Activated CD8-positive, alpha-beta T cell treated with anti-CD3 and anti-CD28 coated beads for 36 hours (primary cell): ENCODE results near the gene HPCAL1. TPM values are rescaled to one million over a fixed set of nuclear protein-coding genes. Genes with fewer than 3 reads are reported as not detected.

Source experiments
- ATAC-seq: fragments of 200-7000 bp; cut with Tn5 transposase; one replicate; pipeline ENCODE4 v1.10.0; 2021; ENCODE audit warnings: mild to moderate bottlenecking, moderate library complexity
- CTCF ChIA-PET: fragments of 350-600 bp; sonication (Branson Sonifier 250); formaldehyde crosslinking; loops from one replicate; lab custom pipeline; 2021; ENCODE audit warnings: antibody characterized with exemption; lab: Charles Lee
- POLR2A ChIA-PET: fragments of 350-600 bp; sonication (Branson Sonifier 250); formaldehyde crosslinking; loops from one replicate; lab custom pipeline; 2021; ENCODE audit warnings: antibody characterized with exemption; lab: Charles Lee
- DNase-seq: peaks from one replicate; pipeline ENCODE4 v3.0.0-alpha.2; 2020
- H3K27ac Mint-ChIP-seq: one replicate; pipeline ENCODE4 v1.8.0; 2021; ENCODE audit warnings: mild to moderate bottlenecking, mixed read lengths
- H3K27me3 Mint-ChIP-seq: one replicate; pipeline ENCODE4 v1.8.0; 2021; ENCODE audit warnings: mixed read lengths
- H3K36me3 Mint-ChIP-seq: one replicate; pipeline ENCODE4 v1.8.0; 2021; ENCODE audit warnings: low read depth, mixed read lengths
- H3K4me1 Mint-ChIP-seq: one replicate; pipeline ENCODE4 v1.8.0; 2021; ENCODE audit warnings: low read depth, mixed read lengths
- H3K4me3 Mint-ChIP-seq: one replicate; pipeline ENCODE4 v1.8.0; 2021; ENCODE audit warnings: mild to moderate bottlenecking, moderate library complexity, mixed read lengths
- H3K9me3 Mint-ChIP-seq: one replicate; pipeline ENCODE4 v1.8.0; 2021; ENCODE audit warnings: mixed read lengths
- CTCF ChIP-seq: fragments of 200-600 bp; IDR thresholded peaks from one replicate; pipeline ENCODE4 v1.8.0; 2022; ENCODE audit warnings: antibody characterized with exemption, mild to moderate bottlenecking
- intact Hi-C: fragments of 100-400 bp; cut with micrococcal nuclease; formaldehyde crosslinking; loops from one replicate; pipeline ENCODE4 v1.10.0; 2022
- total RNA-seq, 2 experiments: library from RNA; stranded (reverse); gene quantifications; one replicate each; pipeline ENCODE4 v1.2.3, GENCODE V29; 2021

HPCAL1 gene
- total RNA-seq, 2 experiments from 2014 or later, result 166 to 170 TPM

GRCh38 chr2:10415048-10415447, 112.3 kb downstream of the HPCAL1 start:
- Mint-ChIP-seq H3K27me3 (no peaks in the 10 kb centered on the region), H3K4me3 (no peak overlapping the region), H3K27ac (no peak overlapping the region), H3K9me3 (no peaks in the 10 kb centered on the region), H3K36me3 (peaks cover 26% of the 10 kb centered on the region), H3K4me1 (peaks cover 27% of the 10 kb centered on the region)
- ChIA-PET CTCF (interaction anchor here (1.1 kb wide), 1 partner anchor 20 kb away, joined by 3 read pairs; no protein-coding TSS in a partner anchor), POLR2A (no interaction called here)
- DNase-seq (no peak), ATAC-seq (no peak)
- no peak for TF ChIP-seq CTCF
- intact Hi-C loops, result no loop called here

- Mint-ChIP-seq H3K27ac (no peak overlapping the region), H3K4me1 (peaks cover 21% of the 10 kb centered on the region), H3K4me3 (no peak overlapping the region), H3K9me3 (no peaks in the 10 kb centered on the region), H3K27me3 (no peaks in the 10 kb centered on the region), H3K36me3 (peaks cover 25% of the 10 kb centered on the region)
- ChIA-PET CTCF (interaction anchor here (1.1 kb wide), 1 partner anchor 20 kb away, joined by 3 read pairs; no protein-coding TSS in a partner anchor), POLR2A (no interaction called here)
- DNase-seq (no peak), ATAC-seq (no peak)
- intact Hi-C loops, result no loop called here
- TF ChIP-seq CTCF, result no peak
These were observed 112.9 kb downstream of the HPCAL1 start for GRCh38 chr2:10415640-10416039.

GRCh38 chr2:10417551-10418335, 115.0 kb downstream of the HPCAL1 start:
- H3K27ac Mint-ChIP-seq, result no peak overlapping the region
- ATAC-seq (peak; percentile 57), DNase-seq (no peak)
- CTCF ChIA-PET, result interaction anchor here (0.6 to 2.1 kb wide), 4 partner anchors 8 to 17 kb away, joined by 3 to 17 read pairs (median 8); no protein-coding TSS in a partner anchor
- POLR2A ChIA-PET, result interaction anchor here (0.7 kb wide), 1 partner anchor 125 kb away, joined by 3 read pairs; no protein-coding TSS in a partner anchor
- no peaks in the 10 kb centered on the region for H3K27me3 Mint-ChIP-seq
- H3K9me3 Mint-ChIP-seq, result no peaks in the 10 kb centered on the region
- peaks cover 25% of the 10 kb centered on the region for H3K36me3 Mint-ChIP-seq
- intact Hi-C loops, result no loop called here
- no peak overlapping the region for H3K4me3 Mint-ChIP-seq
- TF ChIP-seq CTCF, result no peak
- H3K4me1 Mint-ChIP-seq, result peaks cover 20% of the 10 kb centered on the region

- ATAC-seq (no peak), DNase-seq (no peak)
- no peak overlapping the region for H3K27ac Mint-ChIP-seq
- POLR2A ChIA-PET, result interaction anchor here (1.5 kb wide), 1 partner anchor 15 kb away, joined by 3 read pairs; no protein-coding TSS in a partner anchor
- intact Hi-C loops, result no loop called here
- peaks cover 19% of the 10 kb centered on the region for H3K4me1 Mint-ChIP-seq
- H3K9me3 Mint-ChIP-seq, result no peaks in the 10 kb centered on the region
- H3K27me3 Mint-ChIP-seq, result no peaks in the 10 kb centered on the region
- no peak for TF ChIP-seq CTCF
- H3K36me3 Mint-ChIP-seq, result peaks cover 27% of the 10 kb centered on the region
- no peak overlapping the region for H3K4me3 Mint-ChIP-seq
- CTCF ChIA-PET, result no interaction called here
These were observed 117.0 kb downstream of the HPCAL1 start for GRCh38 chr2:10419553-10420257.
